GM12873 (cell line): ENCODE results near the gene BACE2.

Experiments used
- CTCF ChIP-seq: IDR thresholded peaks from 2 replicates; pipeline ENCODE4 v1.5.1; 2012; ENCODE audit warnings: low read depth, mild to moderate bottlenecking, moderate library complexity, low read length, control low read depth; ENCODE audit not compliant: insufficient read depth; ENCODE audit errors: missing control alignments

The BACE2 gene

GRCh38 chr21:41217671-41218385 lies 49.9 kb downstream of the BACE2 start:
- TF ChIP-seq CTCF = no peak

DNA sequence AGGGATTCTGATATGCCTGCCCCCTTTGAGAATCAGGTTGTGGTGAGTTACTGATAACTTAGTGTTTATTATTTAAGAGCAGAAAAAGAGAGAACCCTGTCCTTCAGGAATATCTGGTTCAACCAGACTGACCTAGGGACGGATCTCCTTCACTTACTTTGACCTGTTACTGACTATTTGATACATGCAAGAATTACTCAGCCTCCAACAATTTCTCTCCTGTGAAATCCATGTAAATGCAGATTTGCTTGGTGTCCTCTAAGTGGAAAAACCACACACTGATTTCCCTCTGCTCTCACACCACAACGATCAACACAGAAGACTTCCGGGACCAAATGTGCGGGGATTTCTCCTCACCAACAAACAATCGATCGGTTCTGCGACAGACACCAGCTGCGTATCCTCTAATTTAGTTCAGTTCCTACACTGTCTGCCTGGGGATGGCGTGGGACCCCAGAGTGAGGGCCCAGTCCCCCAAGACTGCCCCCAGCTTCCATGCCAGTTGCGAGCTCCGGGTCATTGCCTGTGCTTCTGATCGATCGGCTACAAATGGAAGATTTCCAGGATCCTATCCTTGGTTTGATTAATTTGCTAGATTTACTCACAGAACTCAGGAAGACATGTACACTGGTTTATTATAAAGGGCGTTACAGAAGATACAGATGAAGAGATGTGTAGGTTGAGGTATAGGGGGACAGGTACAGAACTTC lies 51.7 kb downstream of the BACE2 start:
- no peak for TF ChIP-seq CTCF

GRCh38 chr21:41220208-41220733 lies 52.3 kb downstream of the BACE2 start:
- no peak for TF ChIP-seq CTCF

- no peak for TF ChIP-seq CTCF
These were observed 54.5 kb downstream of the BACE2 start for GRCh38 chr21:41222247-41223068.

- TF ChIP-seq CTCF = no peak
These were observed 58.9 kb downstream of the BACE2 start for GRCh38 chr21:41226853-41227252.

DNA sequence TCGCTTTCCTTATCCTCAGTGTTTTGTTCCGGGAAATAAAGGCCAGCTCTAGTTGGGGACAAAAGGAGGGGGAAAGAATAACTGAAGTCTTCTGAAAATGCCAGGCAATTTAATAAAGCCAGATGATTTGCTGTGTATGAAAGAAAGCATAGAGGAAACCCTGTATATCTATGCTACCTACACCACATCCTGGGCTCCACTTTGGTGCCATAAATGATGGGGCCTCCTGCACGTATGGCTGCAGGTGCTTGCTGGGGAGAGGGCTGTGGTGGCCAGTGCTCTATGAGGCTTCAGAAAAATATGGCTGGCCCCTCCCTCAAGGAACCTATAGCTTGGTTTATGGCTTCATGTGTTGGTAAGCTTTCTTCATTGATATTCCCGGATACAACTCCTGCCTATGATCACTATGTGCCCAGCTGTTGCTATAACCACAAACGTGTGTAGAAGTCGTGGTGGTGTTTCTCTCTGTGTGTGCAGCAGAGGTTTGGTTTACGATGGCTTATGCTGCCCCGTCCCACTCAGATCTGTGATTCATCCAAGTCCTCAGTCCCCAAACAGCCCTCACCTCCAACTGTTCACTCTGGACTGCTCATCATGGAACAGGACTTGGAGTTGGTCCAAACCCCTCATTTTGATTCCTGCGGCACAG lies 59.5 kb downstream of the BACE2 start:
- no peak for TF ChIP-seq CTCF

DNA sequence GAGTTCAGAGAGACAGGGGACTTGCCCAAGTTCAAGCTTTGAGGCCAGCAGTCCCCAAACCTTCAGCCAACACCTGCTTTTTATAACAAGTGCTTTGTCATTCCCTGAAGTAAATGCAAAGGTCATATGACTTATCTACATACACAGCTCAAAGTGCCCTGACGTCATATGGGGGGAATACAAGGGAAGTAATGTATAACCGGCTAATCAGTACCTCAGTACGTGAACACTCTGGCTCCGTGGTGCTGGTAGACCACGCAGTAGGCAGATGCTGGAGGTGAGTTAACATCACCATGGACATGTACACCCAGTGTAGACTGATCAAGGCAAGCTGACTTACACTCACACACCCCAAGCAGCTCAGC lies 60.0 kb downstream of the BACE2 start:
- no peak for TF ChIP-seq CTCF
